HG03442 (cell line): ENCODE measurements around the gene SYDE1.

Source experiments
- ATAC-seq: cut with Tn5 transposase; IDR thresholded peaks from one replicate; pipeline ENCODE4 v1.9.1; 2021; ENCODE audit warnings: mild to moderate bottlenecking, moderate library complexity; ENCODE audit not compliant: unreplicated experiment

SYDE1 gene

GRCh38 chr19:15161028-15161984 lies 54.1 kb downstream of the SYDE1 start:
- ATAC-seq, result no peak
